Astrocyte (in vitro differentiated cells and primary cell): ENCODE results near the gene TNFRSF12A. TPM values are rescaled to one million over a fixed set of nuclear protein-coding genes. Genes with fewer than 3 reads are reported as not detected.

Experiments
- DNase-seq: peaks from one replicate; pipeline ENCODE4 v3.0.0-alpha.2; 2010; ENCODE audit warnings: low read depth
- FAIRE-seq: peaks from 2 replicates; lab custom pipeline; 2011; peaks lifted over from hg19 to GRCh38; lab: Jason Lieb, UNC
- H2AFZ ChIP-seq: 2 replicates; pipeline ENCODE4 v1.6.0; 2012; ENCODE audit warnings: low read depth, low read length, inconsistent platforms
- H3K27ac ChIP-seq: 2 replicates; pipeline ENCODE4 v1.5.1; 2011; ENCODE audit warnings: low read depth, low read length, inconsistent platforms
- H3K27me3 ChIP-seq: 2 replicates; pipeline ENCODE4 v1.6.0; 2011; ENCODE audit warnings: low read length, inconsistent platforms; ENCODE audit not compliant: insufficient read depth
- H3K36me3 ChIP-seq: 2 replicates; pipeline ENCODE4 v1.5.1; 2011; ENCODE audit warnings: low read length, inconsistent platforms; ENCODE audit not compliant: insufficient read depth
- H3K4me1 ChIP-seq: 2 replicates; pipeline ENCODE4 v1.5.1; 2011; ENCODE audit warnings: low read length, inconsistent platforms; ENCODE audit not compliant: insufficient read depth
- H3K4me2 ChIP-seq: 2 replicates; pipeline ENCODE4 v1.6.0; 2012; ENCODE audit warnings: low read length, inconsistent platforms
- H3K4me3 ChIP-seq: 2 replicates; pipeline ENCODE4 v1.5.1; 2011; ENCODE audit warnings: low read depth, mild to moderate bottlenecking, low read length, inconsistent platforms; ENCODE audit not compliant: insufficient read depth
- H3K79me2 ChIP-seq: 2 replicates; pipeline ENCODE4 v1.6.0; 2012; ENCODE audit warnings: mild to moderate bottlenecking, low read length, inconsistent platforms; ENCODE audit not compliant: insufficient read depth
- H3K9ac ChIP-seq: 2 replicates; pipeline ENCODE4 v1.6.0; 2012; ENCODE audit warnings: mild to moderate bottlenecking, low read length, inconsistent platforms
- H3K9me3 ChIP-seq: 2 replicates; pipeline ENCODE4 v1.5.1; 2012; ENCODE audit warnings: low read depth, mild to moderate bottlenecking, low read length, inconsistent platforms; ENCODE audit not compliant: insufficient read depth
- H4K20me1 ChIP-seq: 2 replicates; pipeline ENCODE4 v1.6.0; 2012; ENCODE audit warnings: low read length, inconsistent platforms; ENCODE audit not compliant: insufficient read depth
- H3K27ac Mint-ChIP-seq: one replicate; pipeline ENCODE4 v1.8.0; 2021; ENCODE audit warnings: mild to moderate bottlenecking, mixed read lengths; ENCODE audit not compliant: unreplicated experiment
- H3K27me3 Mint-ChIP-seq: one replicate; pipeline ENCODE4 v1.8.0; 2021; ENCODE audit warnings: low read depth, mixed read lengths; ENCODE audit not compliant: unreplicated experiment
- H3K36me3 Mint-ChIP-seq: one replicate; pipeline ENCODE4 v1.8.0; 2021; ENCODE audit warnings: low read depth, mixed read lengths; ENCODE audit not compliant: unreplicated experiment
- H3K4me1 Mint-ChIP-seq: one replicate; pipeline ENCODE4 v1.8.0; 2021; ENCODE audit warnings: low read depth, mixed read lengths; ENCODE audit not compliant: unreplicated experiment
- H3K4me3 Mint-ChIP-seq: one replicate; pipeline ENCODE4 v1.8.0; 2021; ENCODE audit warnings: mild to moderate bottlenecking, moderate library complexity, mixed read lengths; ENCODE audit not compliant: unreplicated experiment
- H3K9me3 Mint-ChIP-seq: one replicate; pipeline ENCODE4 v1.8.0; 2021; ENCODE audit warnings: mild to moderate bottlenecking, mixed read lengths; ENCODE audit not compliant: unreplicated experiment
- CTCF ChIP-seq: IDR thresholded peaks from 2 replicates; pipeline ENCODE4 v1.5.1; 2011; ENCODE audit warnings: low read depth, mild to moderate bottlenecking, inconsistent platforms, low read length, moderate library complexity; ENCODE audit not compliant: insufficient read depth
- EZH2 ChIP-seq: IDR thresholded peaks from 2 replicates; pipeline ENCODE4 v1.6.1; 2012; ENCODE audit warnings: mild to moderate bottlenecking, low read length, inconsistent platforms; ENCODE audit not compliant: insufficient read depth
- total RNA-seq: library from RNA; stranded (reverse); gene quantifications from 2 replicates; pipeline ENCODE4 v1.2.1, GENCODE V29; 2021

Gene TNFRSF12A
- total RNA-seq, 1 donor from 2014 or later, result 262 TPM

DNA sequence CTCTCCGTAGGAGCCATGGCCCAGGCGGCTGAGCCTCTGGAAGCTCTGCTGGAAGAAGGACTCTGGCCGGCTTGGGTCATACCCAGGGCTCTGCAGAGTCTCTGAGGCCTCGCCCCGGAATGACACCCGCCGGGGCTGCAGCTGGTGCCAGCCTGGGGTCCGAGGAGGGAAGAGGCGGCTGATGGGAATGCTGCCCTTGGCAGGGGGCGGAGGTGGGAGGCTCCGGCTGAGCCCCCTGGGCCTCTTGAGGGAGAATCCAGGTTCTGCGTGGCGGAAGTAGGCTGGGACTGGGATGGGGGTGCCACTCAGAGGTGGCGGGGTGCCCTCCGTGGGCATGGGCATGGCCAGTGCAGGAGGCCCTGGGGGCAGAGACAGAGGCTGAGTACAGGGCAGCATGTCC is 43.5 kb upstream of the TNFRSF12A start:
- H3K36me3 Mint-ChIP-seq, result no peaks in the 10 kb centered on the region
- no peak overlapping the region for H2AFZ ChIP-seq
- peaks cover 11% of the 10 kb centered on the region for H4K20me1 ChIP-seq
- H3K27me3 ChIP-seq, result no peaks in the 10 kb centered on the region
- no peak overlapping the region for H3K4me3 Mint-ChIP-seq
- H3K9me3 ChIP-seq, result no peaks in the 10 kb centered on the region
- DNase-seq (no peak), FAIRE-seq (no peak)
- H3K9me3 Mint-ChIP-seq, result no peaks in the 10 kb centered on the region
- peaks cover 17% of the 10 kb centered on the region for H3K4me1 ChIP-seq
- H3K4me3 ChIP-seq, result no peak overlapping the region
- peaks cover 14% of the 10 kb centered on the region for H3K27me3 Mint-ChIP-seq
- H3K4me2 ChIP-seq, result no peak overlapping the region
- no peak overlapping the region for H3K27ac ChIP-seq
- H3K36me3 ChIP-seq, result no peaks in the 10 kb centered on the region
- TF ChIP-seq EZH2 (no peak), CTCF (no peak)
- H3K79me2 ChIP-seq, result peaks cover 6% of the 10 kb centered on the region
- H3K27ac Mint-ChIP-seq, result no peak overlapping the region
- H3K9ac ChIP-seq, result no peak overlapping the region
- peaks cover 1% of the 10 kb centered on the region for H3K4me1 Mint-ChIP-seq

GRCh38 chr16:2977440-2977839 is 42.7 kb upstream of the TNFRSF12A start:
- no peaks in the 10 kb centered on the region for H3K27me3 ChIP-seq
- no peaks in the 10 kb centered on the region for H3K9me3 ChIP-seq
- no peak overlapping the region for H2AFZ ChIP-seq
- H3K4me2 ChIP-seq, result no peak overlapping the region
- no peak overlapping the region for H3K27ac Mint-ChIP-seq
- peaks cover 3% of the 10 kb centered on the region for H3K4me1 Mint-ChIP-seq
- no peak for TF ChIP-seq EZH2
- no peak for TF ChIP-seq CTCF
- H3K4me3 Mint-ChIP-seq, result no peak overlapping the region
- no peak overlapping the region for H3K4me3 ChIP-seq
- DNase-seq (no peak), FAIRE-seq (no peak)
- H3K36me3 ChIP-seq, result no peaks in the 10 kb centered on the region
- no peak overlapping the region for H3K9ac ChIP-seq
- no peaks in the 10 kb centered on the region for H3K9me3 Mint-ChIP-seq
- H3K27ac ChIP-seq, result no peak overlapping the region
- peaks cover 6% of the 10 kb centered on the region for H4K20me1 ChIP-seq
- no peaks in the 10 kb centered on the region for H3K36me3 Mint-ChIP-seq
- H3K27me3 Mint-ChIP-seq, result peaks cover 10% of the 10 kb centered on the region
- peaks cover 6% of the 10 kb centered on the region for H3K79me2 ChIP-seq
- H3K4me1 ChIP-seq, result peaks cover 17% of the 10 kb centered on the region

- peaks cover 3% of the 10 kb centered on the region for H3K4me1 Mint-ChIP-seq
- Histone ChIP-seq H3K4me3 (peak overlapping the region; percentile 68), H3K9ac (peak overlapping the region; percentile 92), H3K27ac (peak overlapping the region; percentile 77), H3K79me2 (peaks cover 6% of the 10 kb centered on the region), H3K9me3 (no peaks in the 10 kb centered on the region), H3K36me3 (no peaks in the 10 kb centered on the region), H3K4me2 (peak overlapping the region; percentile 97), H2AFZ (peak overlapping the region; percentile 97), H4K20me1 (no peaks in the 10 kb centered on the region), H3K4me1 (peaks cover 17% of the 10 kb centered on the region), H3K27me3 (no peaks in the 10 kb centered on the region)
- H3K36me3 Mint-ChIP-seq, result no peaks in the 10 kb centered on the region
- H3K27ac Mint-ChIP-seq, result no peak overlapping the region
- H3K9me3 Mint-ChIP-seq, result no peaks in the 10 kb centered on the region
- no peak for DNase-seq
- H3K4me3 Mint-ChIP-seq, result peak overlapping the region; percentile 74
- peaks cover 10% of the 10 kb centered on the region for H3K27me3 Mint-ChIP-seq
- no peak for FAIRE-seq
- TF ChIP-seq CTCF (no peak), EZH2 (no peak)
Measured at GRCh38 chr16:2979669-2980226, 40.4 kb upstream of the TNFRSF12A start.
